Dendritic cell treated with granulocyte-macrophage colony-stimulating factor and Interleukin-4, amounts not matched to agents 40 ng/mL and 50 ng/mL, for 4 days (primary cell): ENCODE measurements around the gene SFMBT2.
A peak's percentile ranks its signal among the peaks of the same experiment; 100 is the strongest.

Source experiments
- H3K27ac Mint-ChIP-seq: one replicate; pipeline ENCODE4 v1.8.0; 2022; ENCODE audit warnings: mild to moderate bottlenecking, mixed read lengths
- H3K27me3 Mint-ChIP-seq: one replicate; pipeline ENCODE4 v1.8.0; 2022; ENCODE audit warnings: mild to moderate bottlenecking, mixed read lengths
- H3K36me3 Mint-ChIP-seq: one replicate; pipeline ENCODE4 v1.8.0; 2022; ENCODE audit warnings: low read depth, mixed read lengths
- H3K4me1 Mint-ChIP-seq: one replicate; pipeline ENCODE4 v1.8.0; 2022; ENCODE audit warnings: low read depth, mixed read lengths
- H3K4me3 Mint-ChIP-seq: one replicate; pipeline ENCODE4 v1.8.0; 2022; ENCODE audit warnings: mild to moderate bottlenecking, moderate library complexity, mixed read lengths
- H3K9me3 Mint-ChIP-seq: one replicate; pipeline ENCODE4 v1.8.0; 2022; ENCODE audit warnings: mixed read lengths
- intact Hi-C: fragments of 100-400 bp; cut with micrococcal nuclease; formaldehyde crosslinking; loops from one replicate; pipeline ENCODE4 v1.15.0; 2022

Gene SFMBT2

GRCh38 chr10:7272008-7272407 is 138.8 kb downstream of the SFMBT2 start:
- no peaks in the 10 kb centered on the region for H3K9me3 Mint-ChIP-seq
- no peaks in the 10 kb centered on the region for H3K27me3 Mint-ChIP-seq
- peaks cover 12% of the 10 kb centered on the region for H3K4me1 Mint-ChIP-seq
- H3K27ac Mint-ChIP-seq, result no peak overlapping the region
- no peak overlapping the region for H3K4me3 Mint-ChIP-seq
- no peaks in the 10 kb centered on the region for H3K36me3 Mint-ChIP-seq
- intact Hi-C loops, result no loop called here

GRCh38 chr10:7269988-7270387 is 140.8 kb downstream of the SFMBT2 start:
- H3K27me3 Mint-ChIP-seq, result no peaks in the 10 kb centered on the region
- H3K9me3 Mint-ChIP-seq, result no peaks in the 10 kb centered on the region
- H3K27ac Mint-ChIP-seq, result no peak overlapping the region
- no peak overlapping the region for H3K4me3 Mint-ChIP-seq
- intact Hi-C loops, result loop anchor here (10.0 kb wide), 1 partner anchor 345 kb away; no protein-coding TSS in a partner anchor
- H3K36me3 Mint-ChIP-seq, result no peaks in the 10 kb centered on the region
- H3K4me1 Mint-ChIP-seq, result peaks cover 23% of the 10 kb centered on the region

- intact Hi-C loops, result loop anchor here (10.0 kb wide), 1 partner anchor 342 kb away; no protein-coding TSS in a partner anchor
- H3K27me3 Mint-ChIP-seq, result no peaks in the 10 kb centered on the region
- H3K4me3 Mint-ChIP-seq, result no peak overlapping the region
- no peaks in the 10 kb centered on the region for H3K36me3 Mint-ChIP-seq
- peaks cover 23% of the 10 kb centered on the region for H3K4me1 Mint-ChIP-seq
- H3K9me3 Mint-ChIP-seq, result no peaks in the 10 kb centered on the region
- H3K27ac Mint-ChIP-seq, result no peak overlapping the region
These were observed 143.7 kb downstream of the SFMBT2 start for GRCh38 chr10:7267142-7267541.

- intact Hi-C loops, result loop anchor here (10.0 kb wide), 1 partner anchor 341 kb away; no protein-coding TSS in a partner anchor
- peak overlapping the region; percentile 37 for H3K4me3 Mint-ChIP-seq
- peaks cover 25% of the 10 kb centered on the region for H3K4me1 Mint-ChIP-seq
- H3K36me3 Mint-ChIP-seq, result no peaks in the 10 kb centered on the region
- no peaks in the 10 kb centered on the region for H3K27me3 Mint-ChIP-seq
- H3K27ac Mint-ChIP-seq, result peak overlapping the region; percentile 75
- H3K9me3 Mint-ChIP-seq, result no peaks in the 10 kb centered on the region
These were observed 145.3 kb downstream of the SFMBT2 start for GRCh38 chr10:7265396-7266123.

GRCh38 chr10:7264313-7264756 is 146.5 kb downstream of the SFMBT2 start:
- Mint-ChIP-seq H3K36me3 (no peaks in the 10 kb centered on the region), H3K4me1 (peaks cover 31% of the 10 kb centered on the region), H3K27ac (no peak overlapping the region), H3K27me3 (no peaks in the 10 kb centered on the region), H3K4me3 (no peak overlapping the region), H3K9me3 (no peaks in the 10 kb centered on the region)
- intact Hi-C loops, result loop anchor here (5.0 to 10.0 kb wide), 2 partner anchors 53 to 340 kb away; no protein-coding TSS in a partner anchor

GRCh38 chr10:7263616-7264015 is 147.2 kb downstream of the SFMBT2 start:
- Mint-ChIP-seq H3K27me3 (no peaks in the 10 kb centered on the region), H3K9me3 (no peaks in the 10 kb centered on the region), H3K36me3 (no peaks in the 10 kb centered on the region), H3K27ac (no peak overlapping the region), H3K4me1 (peaks cover 31% of the 10 kb centered on the region), H3K4me3 (no peak overlapping the region)
- intact Hi-C loops, result loop anchor here (5.0 to 10.0 kb wide), 2 partner anchors 54 to 339 kb away; no protein-coding TSS in a partner anchor

GRCh38 chr10:7261351-7261750 is 149.5 kb downstream of the SFMBT2 start:
- peaks cover 36% of the 10 kb centered on the region for H3K4me1 Mint-ChIP-seq
- H3K27ac Mint-ChIP-seq, result no peak overlapping the region
- no peaks in the 10 kb centered on the region for H3K27me3 Mint-ChIP-seq
- no peak overlapping the region for H3K4me3 Mint-ChIP-seq
- no peaks in the 10 kb centered on the region for H3K9me3 Mint-ChIP-seq
- no peaks in the 10 kb centered on the region for H3K36me3 Mint-ChIP-seq
- intact Hi-C loops, result loop anchor here (5.0 to 10.0 kb wide), 2 partner anchors 56 to 337 kb away; no protein-coding TSS in a partner anchor

- intact Hi-C loops, result loop anchor here (1.0 to 10.0 kb wide), 3 partner anchors 56 to 336 kb away; no protein-coding TSS in a partner anchor
- Mint-ChIP-seq H3K27me3 (no peaks in the 10 kb centered on the region), H3K4me3 (no peak overlapping the region), H3K4me1 (peaks cover 38% of the 10 kb centered on the region), H3K27ac (no peak overlapping the region), H3K9me3 (no peaks in the 10 kb centered on the region), H3K36me3 (no peaks in the 10 kb centered on the region)
These were observed 149.9 kb downstream of the SFMBT2 start for GRCh38 chr10:7260912-7261311.

- H3K36me3 Mint-ChIP-seq, result no peaks in the 10 kb centered on the region
- H3K4me3 Mint-ChIP-seq, result no peak overlapping the region
- H3K27ac Mint-ChIP-seq, result peak overlapping the region; percentile 16
- peaks cover 38% of the 10 kb centered on the region for H3K4me1 Mint-ChIP-seq
- H3K9me3 Mint-ChIP-seq, result no peaks in the 10 kb centered on the region
- H3K27me3 Mint-ChIP-seq, result no peaks in the 10 kb centered on the region
- intact Hi-C loops, result loop anchor here (1.0 to 10.0 kb wide), 3 partner anchors 57 to 336 kb away; no protein-coding TSS in a partner anchor
These were observed 150.4 kb downstream of the SFMBT2 start for GRCh38 chr10:7260412-7260900.

- H3K4me1 Mint-ChIP-seq, result peaks cover 29% of the 10 kb centered on the region
- H3K27me3 Mint-ChIP-seq, result no peaks in the 10 kb centered on the region
- peak overlapping the region; percentile 29 for H3K27ac Mint-ChIP-seq
- H3K9me3 Mint-ChIP-seq, result no peaks in the 10 kb centered on the region
- no peak overlapping the region for H3K4me3 Mint-ChIP-seq
- intact Hi-C loops, result no loop called here
- no peaks in the 10 kb centered on the region for H3K36me3 Mint-ChIP-seq
These were observed 151.8 kb downstream of the SFMBT2 start for GRCh38 chr10:7258948-7259523.

- intact Hi-C loops, result no loop called here
- no peak overlapping the region for H3K27ac Mint-ChIP-seq
- H3K36me3 Mint-ChIP-seq, result no peaks in the 10 kb centered on the region
- H3K9me3 Mint-ChIP-seq, result no peaks in the 10 kb centered on the region
- no peaks in the 10 kb centered on the region for H3K27me3 Mint-ChIP-seq
- peaks cover 35% of the 10 kb centered on the region for H3K4me1 Mint-ChIP-seq
- no peak overlapping the region for H3K4me3 Mint-ChIP-seq
These were observed 155.3 kb downstream of the SFMBT2 start for GRCh38 chr10:7255517-7255916.

- Mint-ChIP-seq H3K36me3 (no peaks in the 10 kb centered on the region), H3K27ac (no peak overlapping the region), H3K9me3 (no peaks in the 10 kb centered on the region), H3K4me3 (no peak overlapping the region), H3K27me3 (no peaks in the 10 kb centered on the region), H3K4me1 (peaks cover 24% of the 10 kb centered on the region)
- intact Hi-C loops, result no loop called here
These were observed 159.0 kb downstream of the SFMBT2 start for GRCh38 chr10:7251696-7252465.

GRCh38 chr10:7250236-7250635 is 160.6 kb downstream of the SFMBT2 start:
- H3K9me3 Mint-ChIP-seq, result no peaks in the 10 kb centered on the region
- H3K4me3 Mint-ChIP-seq, result no peak overlapping the region
- H3K36me3 Mint-ChIP-seq, result no peaks in the 10 kb centered on the region
- peaks cover 9% of the 10 kb centered on the region for H3K4me1 Mint-ChIP-seq
- H3K27me3 Mint-ChIP-seq, result no peaks in the 10 kb centered on the region
- intact Hi-C loops, result no loop called here
- no peak overlapping the region for H3K27ac Mint-ChIP-seq
